Keratinocyte (primary cell): ENCODE results near the gene CTCF.

ENCODE experiments used
- CTCF ChIP-seq, 3 experiments: IDR thresholded peaks in 1 of 3; conservative IDR thresholded peaks in 1 of 3; optimal IDR thresholded peaks in 1 of 3; 2 replicates in 2 of 3; 3 replicates in 1 of 3; pipeline versions ENCODE3 to v1.5.1; 2011; ENCODE audit warnings: low read length in 3 of 3, mild to moderate bottlenecking in 3 of 3, moderate library complexity in 2 of 3, control low read depth in 1 of 3, inconsistent platforms in 1 of 3; ENCODE audit not compliant: insufficient read depth in 2 of 3; ENCODE audit errors: extremely low read depth in 1 of 3
- EZH2 ChIP-seq: IDR thresholded peaks from one replicate; pipeline ENCODE4 v1.6.1; 2012; ENCODE audit warnings: inconsistent platforms, mild to moderate bottlenecking, low read length, moderate library complexity

- TF ChIP-seq CTCF (optimal IDR thresholded peaks at IDR 0.05 in 1 of 3, IDR thresholded peaks at IDR 0.05 in 1 of 3, conservative IDR thresholded peaks at IDR 0.05 in 1 of 3; ENCODE audit: extremely low read depth in 1 of 3, insufficient read depth in 2 of 3, low read length in 3 of 3), result no peak
- no peak for TF ChIP-seq EZH2
These were observed 1.4 kb upstream of the CTCF start for GRCh38 chr16:67560827-67561342.
